ENCODE measurements around the gene SLC25A36. TPM values are rescaled to one million over a fixed set of nuclear protein-coding genes. Genes with fewer than 3 reads are reported as not detected.
"Not testable (repeated sequence)": the region's sequence is repeated elsewhere in the genome, so short reads cannot be mapped to it uniquely, and the experiment has no call there.

Gene SLC25A36
- total RNA-seq, 1 experiment from 2014 or later: 40.2 TPM

- H3K27me3 ChIP-seq: peaks cover 6% of the 10 kb centered on the region; the same call in 1 of the 2 replicates
- peak; percentile 71 for DNase-seq
- H3K9me3 ChIP-seq: 0 out of 2 replicates have a peak, but pooled peaks cover 1% of the 10 kb centered on the region
- no peak overlapping the region for H3K4me3 ChIP-seq
- H3K36me3 ChIP-seq: no peaks in the 10 kb centered on the region
Observed at GRCh38 chr3:141011232-141011996, 69.8 kb downstream of the SLC25A36 start.

- DNase-seq: no peak
- H3K4me3 ChIP-seq: no peak overlapping the region
- no peaks in the 10 kb centered on the region for H3K9me3 ChIP-seq
- no peaks in the 10 kb centered on the region for H3K36me3 ChIP-seq
- H3K27me3 ChIP-seq: peaks cover 1% of the 10 kb centered on the region; the same call in 1 of the 2 replicates
Observed at GRCh38 chr3:141011997-141012262, 70.3 kb downstream of the SLC25A36 start.

GRCh38 chr3:141012571-141012970, 70.9 kb downstream of the SLC25A36 start:
- Histone ChIP-seq H3K4me3 (no peak overlapping the region), H3K27me3 (no peaks in the 10 kb centered on the region), H3K9me3 (no peaks in the 10 kb centered on the region), H3K36me3 (no peaks in the 10 kb centered on the region)
- DNase-seq: no peak

DNA sequence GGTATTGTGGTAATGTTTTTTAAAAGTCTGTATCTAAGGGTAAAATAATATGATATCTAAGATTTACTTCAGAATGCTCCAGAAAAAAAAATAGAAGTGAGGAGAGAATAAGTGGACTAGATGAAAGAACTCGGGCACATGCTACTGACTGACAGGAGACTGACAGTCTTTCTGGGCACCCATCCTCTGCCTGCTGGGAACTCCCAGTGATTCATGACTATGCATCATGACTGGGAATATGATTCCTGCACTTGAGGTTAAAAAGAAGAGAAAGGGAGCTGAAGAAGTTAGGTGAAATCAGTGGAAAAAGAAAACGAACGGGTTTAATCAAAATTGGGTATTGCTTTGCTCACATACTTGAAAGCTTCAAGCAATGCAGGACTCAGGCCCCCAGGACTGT, 73.8 kb downstream of the SLC25A36 start:
- Histone ChIP-seq H3K9me3 (no peaks in the 10 kb centered on the region), H3K4me3 (no peak overlapping the region), H3K36me3 (no peaks in the 10 kb centered on the region), H3K27me3 (no peaks in the 10 kb centered on the region)
- peak; percentile 81 for DNase-seq

DNA sequence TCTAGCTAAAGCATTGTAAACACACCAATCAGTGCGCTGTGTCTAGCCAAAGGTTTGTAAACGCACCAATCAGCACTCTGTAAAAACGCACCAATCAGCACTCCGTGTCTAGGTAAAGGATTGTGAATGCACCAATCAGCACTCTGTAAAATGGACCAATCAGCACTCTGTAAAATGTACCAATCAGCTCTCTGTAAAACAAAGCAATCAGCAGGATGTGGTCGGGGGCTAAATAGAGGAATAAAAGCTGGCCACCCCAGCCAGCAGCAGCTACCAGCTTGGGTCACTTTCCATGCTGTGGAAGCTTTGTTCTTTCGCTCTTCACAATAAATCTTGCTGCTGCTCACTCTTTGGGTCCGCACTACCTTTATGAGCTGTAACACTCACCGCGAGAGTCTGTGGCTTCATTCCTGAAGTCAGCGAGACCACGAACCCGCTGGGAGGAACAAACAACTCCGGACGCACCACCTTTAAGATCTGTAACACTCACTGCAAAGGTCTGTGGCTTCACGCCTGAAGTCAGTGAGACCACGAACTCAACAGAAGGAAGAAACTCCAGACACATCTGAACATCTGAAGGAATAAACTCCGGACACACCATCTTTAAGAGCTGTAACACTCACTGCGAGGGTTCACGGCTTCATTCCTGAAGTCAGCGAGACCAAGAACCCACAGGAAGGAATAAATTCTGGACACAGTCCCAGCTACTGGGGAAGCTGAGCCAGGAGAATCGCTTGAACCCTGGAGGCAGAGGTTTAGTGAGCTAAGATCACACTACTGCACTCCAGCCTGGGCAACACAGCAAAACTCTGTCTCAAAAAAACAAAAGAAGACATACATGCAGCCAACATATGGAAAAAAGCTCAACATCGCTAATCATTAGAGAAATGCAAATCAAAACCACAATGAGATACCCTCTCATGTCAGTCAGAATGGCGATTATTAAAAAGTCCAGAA, 76.0 kb downstream of the SLC25A36 start:
- not testable (repeated sequence) for DNase-seq, H3K36me3 ChIP-seq, H3K9me3 ChIP-seq, H3K4me3 ChIP-seq, H3K27me3 ChIP-seq

- Histone ChIP-seq H3K9me3 (no peaks in the 10 kb centered on the region), H3K36me3 (no peaks in the 10 kb centered on the region), H3K4me3 (no peak overlapping the region), H3K27me3 (no peaks in the 10 kb centered on the region)
- DNase-seq: no peak
Observed at GRCh38 chr3:141019244-141019643, 77.6 kb downstream of the SLC25A36 start.

DNA sequence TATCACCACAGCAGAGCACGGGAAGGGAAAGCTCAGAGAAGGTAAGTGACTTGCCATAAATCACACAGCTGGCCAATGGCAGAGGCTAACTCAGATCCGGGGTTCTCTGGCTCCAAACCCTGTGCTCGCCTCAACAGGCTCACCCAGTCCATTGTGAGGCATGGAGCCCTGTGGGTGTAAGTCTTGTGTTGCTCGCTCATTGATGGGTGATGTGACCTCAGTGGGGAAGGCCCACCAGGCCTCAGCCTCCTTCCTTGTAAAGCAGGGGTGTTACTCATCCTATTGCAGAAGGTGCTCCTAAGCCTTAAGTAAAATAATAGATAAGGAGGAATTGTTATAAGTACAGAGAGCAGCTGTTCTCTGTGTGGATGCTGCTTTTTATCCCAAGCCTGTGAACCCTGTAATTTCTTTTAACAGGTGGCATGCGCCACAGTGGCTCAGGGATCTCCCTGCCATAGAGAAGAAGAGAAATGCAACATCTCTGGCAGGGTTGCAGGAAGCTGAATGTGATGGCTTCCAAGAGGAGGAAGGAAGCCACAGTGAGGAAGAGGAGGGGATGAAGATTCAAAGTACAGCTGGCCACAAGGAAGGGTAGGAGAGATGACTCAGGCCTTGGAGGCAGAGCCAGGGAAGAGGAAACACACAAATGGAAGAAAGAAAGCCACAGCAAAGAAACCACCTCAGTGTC, 78.7 kb downstream of the SLC25A36 start:
- no peaks in the 10 kb centered on the region for H3K27me3 ChIP-seq
- peak; percentile 43 for DNase-seq
- H3K9me3 ChIP-seq: no peaks in the 10 kb centered on the region
- no peaks in the 10 kb centered on the region for H3K36me3 ChIP-seq
- H3K4me3 ChIP-seq: no peak overlapping the region

DNA sequence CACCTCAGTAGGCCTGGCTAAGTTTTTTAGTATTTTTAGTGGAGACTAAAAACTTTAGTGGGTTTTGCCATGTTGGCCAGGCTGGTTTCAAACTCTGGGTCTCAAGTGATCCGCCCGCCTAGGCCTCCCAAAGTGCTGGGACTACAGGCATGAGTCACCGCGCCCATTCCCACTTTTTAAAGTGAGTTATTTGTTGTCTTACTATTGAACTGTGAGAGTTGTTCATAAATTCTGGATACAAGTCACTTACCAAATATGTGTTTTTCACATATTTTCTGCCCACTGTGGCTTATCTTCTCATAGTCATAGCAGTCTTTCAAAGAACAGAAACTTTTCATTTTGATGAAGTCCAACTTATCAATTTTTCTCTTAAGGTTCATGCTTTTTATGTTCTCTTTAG, 79.6 kb downstream of the SLC25A36 start:
- Histone ChIP-seq H3K9me3 (no peaks in the 10 kb centered on the region), H3K27me3 (no peaks in the 10 kb centered on the region), H3K36me3 (no peaks in the 10 kb centered on the region), H3K4me3 (no peak overlapping the region)
- DNase-seq: peak; percentile 16

Other genes with a start within 250 kb of the SLC25A36 start
- gene SPSB4, start 109.5 kb downstream of the SLC25A36 start, total RNA-seq (2014; rRNA removed; shearing (Covaris generic); ENCODE audit: low replicate concordance): 0.23 and 1.2 TPM in 2 replicates

Data from MG63 (cell line).